HepG2 (cell line): ENCODE results near the gene SRP19. TPM values are rescaled to one million over a fixed set of nuclear protein-coding genes. Genes with fewer than 3 reads are reported as not detected.
A peak's percentile ranks its signal among the peaks of the same experiment; 100 is the strongest.

Experiments
- ATAC-seq: fragments of 200-7000 bp; cut with Tn5 transposase; 3 replicates; pipeline ENCODE4 v1.9.1; 2020; ENCODE audit warnings: mild to moderate bottlenecking, moderate library complexity
- BruUV-seq: library from RNA; stranded (reverse); fragments of 400-500 nt; replicated peaks from 2 replicates; lab custom pipeline; 2021; lab: Mats Ljungman, UMichigan
- CTCF ChIA-PET: fragments of 300-600 bp; formaldehyde crosslinking; extraction: SDS; loops from one replicate; lab custom pipeline; 2021; ENCODE audit warnings: low total read pairs, inconsistent platforms, low intra/inter-chr PET ratio; lab: Yijun Ruan, JAX
- POLR2A ChIA-PET: fragments of 350-600 bp; sonication (Branson Sonifier 250); formaldehyde crosslinking; loops from one replicate; lab custom pipeline; 2020; ENCODE audit warnings: antibody characterized with exemption, inconsistent platforms; lab: Yijun Ruan, JAX
- DNase-seq: peaks from one replicate; pipeline ENCODE4 v3.0.0-alpha.2; 2015; ENCODE audit warnings: low spot score
- FAIRE-seq: peaks from 3 replicates; lab custom pipeline; 2011; peaks lifted over from hg19 to GRCh38; lab: Jason Lieb, UNC
- H2AFZ ChIP-seq: one replicate; pipeline ENCODE4 v1.6.1; 2011; ENCODE audit warnings: low read length, inconsistent platforms
- H3K27ac ChIP-seq: fragments of 300-600 bp; 3 replicates; pipeline ENCODE4 v1.8.0; 2011; ENCODE audit warnings: mixed run types, mild to moderate bottlenecking, mixed read lengths, low read length, inconsistent platforms; ENCODE audit not compliant: insufficient read depth; ENCODE audit errors: extremely low read length
- H3K27me3 ChIP-seq, 2 experiments: fragments of 200-600 bp in 1 of 2; 2 replicates in 1 of 2; 3 replicates in 1 of 2; pipeline versions ENCODE4 v1.6.0 to v1.8.0; 2011; ENCODE audit warnings: low read length in 2 of 2, mild to moderate bottlenecking in 2 of 2, moderate library complexity in 2 of 2, inconsistent platforms in 1 of 2; ENCODE audit not compliant: insufficient read depth in 2 of 2, control insufficient read depth in 1 of 2
- H3K36me3 ChIP-seq, 2 experiments: fragments of 200-600 bp in 1 of 2; replicated peaks in 1 of 2; 2 replicates in 1 of 2; 3 replicates in 1 of 2; pipeline versions ENCODE4 v1.5.1 to v1.8.0; 2011; ENCODE audit warnings: low read length in 2 of 2, inconsistent platforms in 1 of 2; ENCODE audit not compliant: insufficient read depth in 2 of 2, control insufficient read depth in 1 of 2
- H3K4me1 ChIP-seq: 2 replicates; pipeline ENCODE4 v1.5.1; 2012; ENCODE audit warnings: low read length, inconsistent platforms; ENCODE audit not compliant: insufficient read depth
- H3K4me2 ChIP-seq: 2 replicates; pipeline ENCODE4 v1.6.0; 2011; ENCODE audit warnings: low read depth, low read length, inconsistent platforms
- H3K4me3 ChIP-seq, 3 experiments: fragments of 200-600 bp in 1 of 3; sonication (generic), shearing (Covaris generic) in 1 of 3; replicated peaks in 1 of 3; 2 replicates each; pipeline ENCODE4 v1.5.1; 2011 to 2016; ENCODE audit warnings: low read length in 3 of 3, inconsistent platforms in 2 of 3, low read depth in 2 of 3, mild to moderate bottlenecking in 2 of 3, control low read depth in 1 of 3, mixed read lengths in 1 of 3; ENCODE audit not compliant: insufficient read depth in 1 of 3
- H3K79me2 ChIP-seq: one replicate; pipeline ENCODE4 v1.6.1; 2011; ENCODE audit warnings: low read length, inconsistent platforms; ENCODE audit not compliant: insufficient read depth
- H3K9ac ChIP-seq: 2 replicates; pipeline ENCODE4 v1.6.0; 2011; ENCODE audit warnings: mild to moderate bottlenecking, low read depth, low read length, inconsistent platforms; ENCODE audit not compliant: insufficient read depth
- H3K9me3 ChIP-seq: 2 replicates; pipeline ENCODE4 v1.5.1; 2012; ENCODE audit warnings: mild to moderate bottlenecking, low read length
- H4K20me1 ChIP-seq: 2 replicates; pipeline ENCODE4 v1.6.0; 2011; ENCODE audit warnings: inconsistent platforms, mild to moderate bottlenecking, low read length, moderate library complexity; ENCODE audit not compliant: insufficient read depth
- HES4 ChIP-seq: sonication (generic); formaldehyde crosslinking; IDR thresholded peaks from 2 replicates; pipeline ENCODE4 v1.9.0; 2021; ENCODE audit warnings: mild to moderate bottlenecking, missing genetic modification reagents, borderline replicate concordance
- MAFF ChIP-seq: IDR thresholded peaks from 2 replicates; pipeline ENCODE4 v1.6.1; 2011; ENCODE audit warnings: low read depth, low read length, improper control_type of control experiment
- MAFK ChIP-seq, 2 experiments: IDR thresholded peaks in 1 of 2; conservative IDR thresholded peaks in 1 of 2; 2 replicates each; pipeline ENCODE4 v1.6.1; 2011; ENCODE audit warnings: improper control_type of control experiment in 2 of 2, low read length in 2 of 2
- NFYB ChIP-seq: sonication (generic); formaldehyde crosslinking; IDR thresholded peaks from 2 replicates; pipeline ENCODE4 v1.4.0; 2020; ENCODE audit warnings: missing genetic modification reagents
- PITX1 ChIP-seq: sonication (generic); formaldehyde crosslinking; IDR thresholded peaks from 2 replicates; pipeline ENCODE4 v1.5.1; 2020; ENCODE audit warnings: mild to moderate bottlenecking, missing genetic modification reagents
- RAD21 ChIP-seq: fragments of 450-650 bp; formaldehyde crosslinking; IDR thresholded peaks from 2 replicates; pipeline ENCODE4 v1.5.0; 2020; ENCODE audit warnings: mild to moderate bottlenecking
- SIX4 ChIP-seq: sonication (generic); formaldehyde crosslinking; IDR thresholded peaks from 2 replicates; pipeline ENCODE4 v1.4.0; 2020; ENCODE audit warnings: missing genetic modification reagents
- ZBTB3 ChIP-seq: sonication (generic); formaldehyde crosslinking; IDR thresholded peaks from 2 replicates; pipeline ENCODE4 v1.4.0; 2020; ENCODE audit warnings: low read depth, mild to moderate bottlenecking, moderate library complexity, missing genetic modification reagents, borderline replicate concordance
- ZBTB42 ChIP-seq: sonication (generic); formaldehyde crosslinking; IDR thresholded peaks from 2 replicates; pipeline ENCODE4 v1.5.0; 2020; ENCODE audit warnings: mild to moderate bottlenecking, missing genetic modification reagents
- ZNF296 ChIP-seq: sonication (generic); formaldehyde crosslinking; conservative IDR thresholded peaks from 2 replicates; pipeline ENCODE4 v1.5.0; 2020; ENCODE audit warnings: mild to moderate bottlenecking, missing genetic modification reagents
- ZNF383 ChIP-seq: sonication (generic); formaldehyde crosslinking; IDR thresholded peaks from 2 replicates; pipeline ENCODE4 v1.4.0; 2020; ENCODE audit warnings: missing genetic modification reagents, mild to moderate bottlenecking, borderline replicate concordance
- ZNF652 ChIP-seq: IDR thresholded peaks from 2 replicates; pipeline ENCODE4 v1.6.1; 2016; ENCODE audit warnings: low read depth, borderline replicate concordance
- WGBS: methylation state at CpG from one replicate; pipeline ENCODE4 v1.1.6; 2017; ENCODE audit warnings: low lambda C conversion rate; 5-methylcytosine and 5-hydroxymethylcytosine counted together
- in situ Hi-C: cut with HindIII; loops from 2 replicates; pipeline ENCODE4 v1.10.0; 2017; ENCODE audit warnings: low pct_unique_long_range_greater_than_20kb; ENCODE audit not compliant: extremely low pct_ligation_motif_present
- intact Hi-C: fragments of 100-400 bp; cut with micrococcal nuclease; formaldehyde crosslinking; loops from one replicate; pipeline ENCODE4 v1.10.0; 2022; ENCODE audit not compliant: unreplicated experiment
- polyA plus RNA-seq, 8 experiments: library from polyadenylated mRNA; depleted of rRNA in 3 of 8; stranded (reverse) in 7 of 8; unstranded in 1 of 8; fragments of >200 nt; fragmentation: Illumina TruSeq in 4 of 8; extraction: Trizol in 4 of 8; gene quantifications; 2 replicates each; pipeline versions ENCODE4 v1.2.1 to v1.2.3, GENCODE V29; 2011 to 2016; ENCODE audit warnings: low read depth in 4 of 8, missing spikeins in 1 of 8, mixed read lengths in 1 of 8; ENCODE audit not compliant: insufficient read depth in 1 of 8
- total RNA-seq, 5 experiments: library from RNA; depleted of rRNA; stranded (reverse); fragments of >200 nt; fragmentation: Illumina TruSeq; extraction: Trizol; gene quantifications; 2 replicates each; pipeline ENCODE4 v1.2.3, GENCODE V29; 2016; ENCODE audit warnings: low read depth in 1 of 5
- TF ChIP-seq, protein P1 (sequence below): sonication (generic); formaldehyde crosslinking; IDR thresholded peaks from 2 replicates; pipeline ENCODE4 v1.4.0; 2020; ENCODE audit warnings: missing genetic modification reagents

The SRP19 gene
- total and polyA plus RNA-seq, 2 of the 13 experiments (the other 11 are each of a cell fraction or from before 2014, with no cell fraction given), result 46.9 to 143 TPM

DNA sequence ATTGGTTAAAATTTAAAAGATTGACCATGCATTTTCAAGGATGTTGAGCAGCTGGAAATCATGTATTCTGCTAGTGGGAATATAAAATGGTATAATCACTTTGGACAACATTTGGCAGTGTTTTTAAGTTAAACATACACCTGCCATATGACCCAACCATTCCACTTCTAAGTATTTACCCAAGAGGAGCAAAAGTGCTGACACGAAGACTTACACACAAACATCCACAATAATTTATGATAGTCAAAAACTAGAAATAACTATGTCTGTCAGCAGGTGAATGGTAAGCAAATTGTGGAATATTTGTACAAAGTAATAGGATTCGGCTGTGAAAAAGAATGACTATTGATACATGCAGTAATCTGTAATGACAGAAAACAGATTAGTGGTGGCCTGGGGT lies 30.7 kb upstream of the SRP19 start:
- ATAC-seq, result no peak
- CTCF ChIA-PET, result no interaction called here

DNA sequence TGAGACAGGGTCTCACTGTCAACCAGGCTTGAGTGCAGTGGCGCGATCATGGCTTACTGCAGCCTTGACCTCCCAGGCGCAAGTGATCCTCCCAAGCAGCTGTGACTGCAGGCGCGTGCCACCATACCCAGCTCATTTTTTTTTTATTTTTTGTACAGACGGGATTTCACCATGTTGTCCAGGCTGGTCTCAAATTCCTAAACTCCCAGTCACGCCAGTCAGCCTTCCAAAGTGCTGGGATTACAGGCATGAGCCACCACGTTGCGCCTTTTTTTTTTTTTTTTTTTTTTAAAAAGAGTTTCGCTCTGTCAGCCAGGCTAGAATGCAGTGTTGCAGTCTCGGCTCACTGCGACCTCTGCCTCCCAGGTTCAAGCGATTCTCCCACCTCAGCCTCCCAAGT lies 27.1 kb upstream of the SRP19 start:
- CTCF ChIA-PET, result no interaction called here
- no peak overlapping the region for H2AFZ ChIP-seq
- intact Hi-C loops, result no loop called here
- POLR2A ChIA-PET, result no interaction called here
- WGBS, result 94% methylated on average over 13 of the region's 13 CpGs
- no peak for TF ChIP-seq ZNF652 (CRISPR knock-in tag)
- TF ChIP-seq SIX4 (CRISPR knock-in tag), result no peak
- TF ChIP-seq PITX1 (CRISPR knock-in tag), result no peak
- TF ChIP-seq HES4 (CRISPR knock-in tag), result no peak
- no peak for TF ChIP-seq ZBTB42 (CRISPR knock-in tag)
- TF ChIP-seq ZNF383, result no peak
- no peak for TF ChIP-seq ZNF296 (CRISPR knock-in tag)
- TF ChIP-seq RAD21 (CRISPR knock-in tag), result no peak
- TF ChIP-seq, protein P1, sequence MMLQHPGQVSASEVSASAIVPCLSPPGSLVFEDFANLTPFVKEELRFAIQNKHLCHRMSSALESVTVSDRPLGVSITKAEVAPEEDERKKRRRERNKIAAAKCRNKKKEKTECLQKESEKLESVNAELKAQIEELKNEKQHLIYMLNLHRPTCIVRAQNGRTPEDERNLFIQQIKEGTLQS, result no peak
- no peak for TF ChIP-seq ZBTB3
- DNase-seq (no peak), ATAC-seq (no peak), FAIRE-seq (no peak)
- no peaks in the 10 kb centered on the region for H3K79me2 ChIP-seq
- H3K9me3 ChIP-seq, result no peaks in the 10 kb centered on the region
- H4K20me1 ChIP-seq, result no peaks in the 10 kb centered on the region
- H3K4me1 ChIP-seq, result no peaks in the 10 kb centered on the region
- H3K27ac ChIP-seq, result no peak overlapping the region
- peaks cover 2 to 24% of the 10 kb centered on the region in 2 experiments; a peak in 4 of 5 replicates for H3K36me3 ChIP-seq
- in situ Hi-C loops, result no loop called here
- H3K27me3 ChIP-seq, result no peaks in the 10 kb centered on the region
- no peak overlapping the region for H3K4me2 ChIP-seq
- H3K9ac ChIP-seq, result no peak overlapping the region
- BruUV-seq, result no TSS peak
- H3K4me3 ChIP-seq, result no peak overlapping the region

More for the DNA sequence above, 30.7 kb upstream of the SRP19 start:
- no peak overlapping the region for H3K4me3 ChIP-seq
- H3K79me2 ChIP-seq, result no peaks in the 10 kb centered on the region
- FAIRE-seq (no peak), DNase-seq (no peak)
- no peak overlapping the region for H2AFZ ChIP-seq
- H3K4me1 ChIP-seq, result no peaks in the 10 kb centered on the region
- POLR2A ChIA-PET, result no interaction called here
- no peaks in the 10 kb centered on the region for H4K20me1 ChIP-seq
- intact Hi-C loops (no loop called here), in situ Hi-C loops (no loop called here)
- WGBS, result 99% methylated on average over 2 of the region's 2 CpGs
- H3K9ac ChIP-seq, result no peak overlapping the region
- peak; percentile 24 to 68; a peak in 3 of 4 replicates for TF ChIP-seq MAFK (conservative IDR thresholded peaks at IDR 0.05 in 1 of 2, IDR thresholded peaks at IDR 0.05 in 1 of 2; ENCODE audit: low read length in 2 of 2)
- TF ChIP-seq NFYB (CRISPR knock-in tag), result no peak
- TF ChIP-seq MAFF, result peak; percentile 22; the same call in 1 of the 2 replicates
- no peaks in the 10 kb centered on the region for H3K27me3 ChIP-seq
- no TSS peak for BruUV-seq
- H3K36me3 ChIP-seq, result peaks cover 3 to 15% of the 10 kb centered on the region in 2 experiments
- no peak overlapping the region for H3K27ac ChIP-seq
- H3K4me2 ChIP-seq, result no peak overlapping the region
- H3K9me3 ChIP-seq, result no peaks in the 10 kb centered on the region
